Chondrocyte (in vitro differentiated cells): ENCODE data around the gene CD9. TPM values are rescaled to one million over a fixed set of nuclear protein-coding genes. Genes with fewer than 3 reads are reported as not detected.

Experiments used
- DNase-seq: peaks from one replicate; pipeline ENCODE4 v3.0.0; 2021; ENCODE audit warnings: mixed read lengths, low spot score
- H3K27ac Mint-ChIP-seq: one replicate; pipeline ENCODE4 v1.8.0; 2021; ENCODE audit warnings: mild to moderate bottlenecking, moderate library complexity, mixed read lengths; ENCODE audit not compliant: unreplicated experiment
- H3K27me3 Mint-ChIP-seq: 2 replicates; pipeline ENCODE4 v1.8.0; 2021; ENCODE audit warnings: low read depth, mixed read lengths
- H3K36me3 Mint-ChIP-seq: 2 replicates; pipeline ENCODE4 v1.8.0; 2021; ENCODE audit warnings: low read depth, mixed read lengths
- H3K4me1 Mint-ChIP-seq: 2 replicates; pipeline ENCODE4 v1.8.0; 2021; ENCODE audit warnings: low read depth, mild to moderate bottlenecking, mixed read lengths
- H3K4me3 Mint-ChIP-seq: one replicate; pipeline ENCODE4 v1.8.0; 2021; ENCODE audit warnings: mild to moderate bottlenecking, moderate library complexity, mixed read lengths; ENCODE audit not compliant: unreplicated experiment
- H3K9me3 Mint-ChIP-seq: 2 replicates; pipeline ENCODE4 v1.8.0; 2021; ENCODE audit warnings: low read depth, mixed read lengths
- total RNA-seq: library from RNA; stranded (reverse); gene quantifications from 3 replicates; pipeline ENCODE4 v1.2.1, GENCODE V29; 2021
- TF ChIP-seq, protein P1 (sequence below): fragments of 200-600 bp; sonication (generic); IDR thresholded peaks from 2 replicates; pipeline ENCODE4 v1.5.0; 2021; ENCODE audit warnings: antibody characterized with exemption, mild to moderate bottlenecking, moderate library complexity

CD9 gene
- total RNA-seq, 1 donor from 2014 or later = 60.7 TPM

DNA sequence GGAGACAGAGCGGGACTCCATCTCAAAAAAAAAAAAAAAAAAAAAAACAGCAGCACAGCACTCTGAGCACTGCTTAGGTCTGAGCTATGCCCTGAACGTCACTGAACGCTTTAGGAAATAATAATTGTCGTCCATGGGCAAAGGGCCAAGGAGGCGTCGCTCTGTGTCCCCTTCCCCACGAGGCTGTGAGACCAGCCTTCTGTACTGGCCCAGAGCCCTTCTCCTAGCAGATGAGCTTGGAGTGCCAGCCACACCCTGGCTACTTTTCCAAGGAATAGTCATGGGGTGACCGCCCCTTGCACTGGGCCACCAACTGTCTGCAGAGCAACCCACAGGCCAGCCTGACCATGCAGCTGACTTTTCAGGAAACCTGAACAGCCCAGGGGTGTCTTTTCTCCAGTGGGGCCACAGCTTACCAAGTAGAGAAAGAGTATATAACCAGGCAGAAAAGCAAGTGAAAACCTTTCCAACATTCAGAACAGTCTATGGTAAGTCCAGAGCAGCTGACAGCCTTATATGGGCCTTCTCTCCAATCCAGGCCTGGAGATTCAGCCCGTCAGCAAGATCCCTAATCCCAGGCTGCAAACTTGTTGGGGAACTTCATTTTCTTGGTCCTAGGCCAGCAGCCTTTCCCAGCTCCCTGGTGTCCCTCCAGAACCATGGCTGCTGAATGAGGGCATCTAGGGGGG lies 28.5 kb downstream of the CD9 start:
- H3K9me3 Mint-ChIP-seq = no peaks in the 10 kb centered on the region
- peak overlapping the region; percentile 91 for H3K27ac Mint-ChIP-seq
- TF ChIP-seq, protein P1, sequence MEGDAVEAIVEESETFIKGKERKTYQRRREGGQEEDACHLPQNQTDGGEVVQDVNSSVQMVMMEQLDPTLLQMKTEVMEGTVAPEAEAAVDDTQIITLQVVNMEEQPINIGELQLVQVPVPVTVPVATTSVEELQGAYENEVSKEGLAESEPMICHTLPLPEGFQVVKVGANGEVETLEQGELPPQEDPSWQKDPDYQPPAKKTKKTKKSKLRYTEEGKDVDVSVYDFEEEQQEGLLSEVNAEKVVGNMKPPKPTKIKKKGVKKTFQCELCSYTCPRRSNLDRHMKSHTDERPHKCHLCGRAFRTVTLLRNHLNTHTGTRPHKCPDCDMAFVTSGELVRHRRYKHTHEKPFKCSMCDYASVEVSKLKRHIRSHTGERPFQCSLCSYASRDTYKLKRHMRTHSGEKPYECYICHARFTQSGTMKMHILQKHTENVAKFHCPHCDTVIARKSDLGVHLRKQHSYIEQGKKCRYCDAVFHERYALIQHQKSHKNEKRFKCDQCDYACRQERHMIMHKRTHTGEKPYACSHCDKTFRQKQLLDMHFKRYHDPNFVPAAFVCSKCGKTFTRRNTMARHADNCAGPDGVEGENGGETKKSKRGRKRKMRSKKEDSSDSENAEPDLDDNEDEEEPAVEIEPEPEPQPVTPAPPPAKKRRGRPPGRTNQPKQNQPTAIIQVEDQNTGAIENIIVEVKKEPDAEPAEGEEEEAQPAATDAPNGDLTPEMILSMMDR = no peak
- DNase-seq = no peak
- H3K27me3 Mint-ChIP-seq = no peaks in the 10 kb centered on the region
- H3K4me3 Mint-ChIP-seq = no peak overlapping the region
- peaks cover 46% of the 10 kb centered on the region for H3K4me1 Mint-ChIP-seq
- H3K36me3 Mint-ChIP-seq = peaks cover 9% of the 10 kb centered on the region

DNA sequence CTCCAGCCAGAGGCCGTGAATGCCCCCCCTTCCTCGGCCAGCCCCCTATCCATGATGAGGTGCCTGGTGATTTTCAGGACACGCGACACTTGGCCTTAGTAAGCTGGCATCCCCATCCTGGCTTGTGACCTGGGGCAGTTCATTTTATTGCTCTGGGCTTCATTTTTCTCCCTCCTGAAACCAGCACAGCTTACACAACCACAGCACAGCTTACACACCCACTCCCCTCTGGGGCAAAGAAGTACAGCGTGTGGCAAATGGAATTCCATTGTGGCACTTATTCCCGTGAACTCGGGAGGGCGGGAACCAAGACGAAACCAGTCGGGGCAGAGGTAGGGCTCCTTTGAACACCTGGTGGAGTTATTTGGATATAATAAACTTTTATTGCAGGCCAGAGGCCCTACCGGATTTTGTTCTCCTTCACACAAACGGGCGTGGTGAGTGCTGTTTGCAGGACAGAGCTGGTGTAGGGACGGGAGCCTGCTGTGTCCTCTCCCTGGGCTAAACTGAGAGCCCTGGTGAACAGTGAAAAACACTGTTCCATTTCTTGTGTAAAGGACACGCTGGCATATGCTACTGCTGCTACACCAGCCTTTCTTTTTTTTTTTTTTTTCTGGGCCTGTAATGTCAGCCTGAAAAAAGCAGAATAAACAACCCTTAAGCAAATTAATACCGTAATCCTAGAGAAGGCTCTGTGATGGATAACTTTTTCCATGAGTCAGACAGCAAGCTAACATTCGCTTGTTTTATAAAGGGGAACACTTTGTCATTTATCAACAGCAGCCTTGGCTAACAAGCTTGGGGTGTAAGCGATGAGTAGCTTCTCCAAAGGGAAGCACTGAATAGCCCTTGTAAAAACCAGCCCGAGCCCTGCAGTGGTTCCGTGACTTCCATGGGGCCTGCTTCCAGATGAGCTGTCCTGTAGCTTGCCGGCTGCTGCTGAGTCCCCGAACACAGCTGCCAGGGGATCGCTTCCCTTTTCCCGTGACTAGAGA lies 29.3 kb downstream of the CD9 start:
- H3K36me3 Mint-ChIP-seq = peaks cover 12% of the 10 kb centered on the region
- peaks cover 43% of the 10 kb centered on the region for H3K4me1 Mint-ChIP-seq
- no peak for DNase-seq
- H3K27me3 Mint-ChIP-seq = no peaks in the 10 kb centered on the region
- H3K9me3 Mint-ChIP-seq = no peaks in the 10 kb centered on the region
- peak overlapping the region; percentile 91 for H3K27ac Mint-ChIP-seq
- TF ChIP-seq, protein P1 = no peak
- H3K4me3 Mint-ChIP-seq = peak overlapping the region; percentile 46

DNA sequence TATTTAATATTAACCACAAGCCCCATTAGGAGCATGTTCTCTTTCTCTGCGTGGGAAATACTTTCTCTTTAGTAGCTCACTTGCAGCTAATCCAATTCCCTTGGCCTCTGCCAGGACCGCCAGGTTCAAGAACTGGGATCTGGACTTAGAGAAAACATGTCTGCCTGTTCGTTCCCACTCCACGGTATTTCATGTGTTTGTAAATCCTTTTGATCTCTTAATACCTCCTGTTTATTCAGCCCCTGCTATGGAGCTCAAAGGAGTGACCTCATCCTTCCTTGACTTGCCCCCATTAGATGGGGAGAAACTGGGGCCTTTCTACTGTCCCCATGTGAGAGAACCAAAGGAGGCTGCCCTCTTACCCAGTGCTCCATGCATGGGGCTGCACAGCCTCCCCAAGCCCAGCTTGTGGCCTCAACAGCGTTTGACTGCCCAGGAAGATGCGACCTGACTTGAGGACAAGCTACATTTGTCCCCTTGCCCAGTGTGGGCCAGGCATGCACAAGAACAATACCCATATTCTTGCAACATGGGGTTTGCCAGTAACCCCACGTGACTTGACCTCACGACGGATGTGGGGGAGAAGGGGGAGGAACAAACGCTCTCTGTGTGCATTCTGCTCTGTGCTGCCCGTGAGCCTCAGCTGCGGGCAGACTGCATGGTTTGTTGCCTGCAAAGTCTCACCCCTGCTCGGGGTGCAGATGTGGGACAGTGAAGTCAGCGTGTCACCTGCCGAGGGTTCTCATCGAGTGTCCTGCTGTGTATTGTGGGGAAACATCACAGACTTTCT lies 30.3 kb downstream of the CD9 start:
- H3K9me3 Mint-ChIP-seq = no peaks in the 10 kb centered on the region
- peak overlapping the region; percentile 91 for H3K27ac Mint-ChIP-seq
- TF ChIP-seq, protein P1 = no peak
- peaks cover 18% of the 10 kb centered on the region for H3K36me3 Mint-ChIP-seq
- H3K4me1 Mint-ChIP-seq = peaks cover 39% of the 10 kb centered on the region
- peak overlapping the region; percentile 7 for H3K4me3 Mint-ChIP-seq
- H3K27me3 Mint-ChIP-seq = no peaks in the 10 kb centered on the region
- no peak for DNase-seq

DNA sequence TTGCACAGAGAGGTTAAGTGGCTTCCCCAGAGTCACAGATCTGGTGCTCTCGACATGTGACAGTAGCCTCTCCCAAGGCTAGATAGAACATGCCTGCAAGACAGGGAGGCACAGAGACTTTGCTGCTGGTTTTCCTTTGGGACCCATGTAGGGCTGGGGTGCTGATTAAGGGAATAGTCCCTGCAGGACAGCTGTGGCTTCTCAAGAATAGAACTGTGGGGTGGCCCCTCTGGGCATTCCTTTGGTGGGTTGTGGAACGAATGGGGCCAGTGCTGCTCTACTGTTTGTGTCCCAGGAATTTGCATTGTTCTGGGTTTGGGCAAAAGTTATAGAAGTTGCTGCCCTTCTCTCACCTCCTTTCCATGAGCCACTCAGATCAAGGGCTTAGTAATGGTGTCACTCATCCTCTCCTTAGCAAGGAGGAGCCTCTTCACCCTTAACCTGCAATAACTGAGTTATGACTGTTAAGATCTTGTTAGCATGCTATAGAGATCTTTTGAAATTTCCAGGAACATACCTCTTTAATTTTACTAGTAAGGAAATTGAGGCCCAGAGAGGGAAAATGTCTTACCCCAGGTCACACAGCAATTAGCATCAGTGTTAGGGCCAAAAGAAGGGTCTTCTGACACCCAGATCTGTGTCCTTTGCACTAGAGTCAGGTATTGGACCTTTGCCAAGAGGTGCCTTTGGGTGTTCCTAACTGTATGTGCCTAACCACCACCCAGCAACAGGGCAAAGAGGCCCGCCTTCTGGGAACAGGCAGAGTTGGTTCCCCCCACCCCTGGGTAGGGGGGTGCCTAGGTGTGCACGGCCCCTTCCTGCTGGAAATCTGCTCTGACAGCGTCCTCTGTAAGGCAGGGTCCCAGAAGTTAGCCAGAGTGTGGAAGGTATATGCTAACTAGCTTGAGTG lies 31.4 kb downstream of the CD9 start:
- TF ChIP-seq, protein P1 = no peak
- no peaks in the 10 kb centered on the region for H3K27me3 Mint-ChIP-seq
- peaks cover 28% of the 10 kb centered on the region for H3K4me1 Mint-ChIP-seq
- no peaks in the 10 kb centered on the region for H3K9me3 Mint-ChIP-seq
- H3K4me3 Mint-ChIP-seq = no peak overlapping the region
- no peak overlapping the region for H3K27ac Mint-ChIP-seq
- no peak for DNase-seq
- peaks cover 22% of the 10 kb centered on the region for H3K36me3 Mint-ChIP-seq
